SK-N-SH (cell line): Measurements from ENCODE around the gene RPRM. TPM values are rescaled to one million over a fixed set of nuclear protein-coding genes. Genes with fewer than 3 reads are reported as not detected.

ENCODE experiments used
- CTCF ChIA-PET: fragments of 300-600, 350-600 bp; formaldehyde crosslinking; extraction: SDS; loops from one replicate; lab custom pipeline; 2021; lab: Yijun Ruan, JAX
- POLR2A ChIA-PET: fragments of 350-600 bp; sonication (Branson Sonifier 250); formaldehyde crosslinking; extraction: SDS; loops from one replicate; lab custom pipeline; 2020; ENCODE audit warnings: antibody characterized with exemption, inconsistent platforms; lab: Yijun Ruan, JAX
- DNase-seq: peaks from one replicate; pipeline ENCODE4 v3.0.0; 2012
- H2AFZ ChIP-seq: fragments of 200-600 bp; sonication (generic); 2 replicates; pipeline ENCODE4 v1.8.1; 2016; ENCODE audit warnings: antibody characterized with exemption, mild to moderate bottlenecking, low read depth
- H3F3A ChIP-seq: fragments of 200-600 bp; sonication (generic); replicated peaks from 2 replicates; pipeline ENCODE3; 2016; ENCODE audit warnings: antibody characterized with exemption, mild to moderate bottlenecking; ENCODE audit not compliant: insufficient read depth
- H3K27ac ChIP-seq, 2 experiments: fragments of 200-500 bp in 1 of 2; fragments of 200-600 bp in 1 of 2; sonication (Bioruptor generic) in 1 of 2; sonication (generic), shearing (Covaris generic) in 1 of 2; 2 replicates each; pipeline versions ENCODE4 v1.5.1 to v1.6.1; 2014 to 2016; ENCODE audit warnings: low read depth in 2 of 2, inconsistent platforms in 1 of 2, low read length in 1 of 2, mild to moderate bottlenecking in 1 of 2, mixed read lengths in 1 of 2
- H3K27me3 ChIP-seq: fragments of 200-600 bp; sonication (generic), shearing (Covaris generic); 2 replicates; pipeline ENCODE4 v1.6.1; 2016; ENCODE audit warnings: mixed run types; ENCODE audit not compliant: insufficient read depth
- H3K36me3 ChIP-seq, 2 experiments: fragments of 200-500 bp in 1 of 2; fragments of 200-600 bp in 1 of 2; sonication (Bioruptor generic) in 1 of 2; sonication (generic) in 1 of 2; replicated peaks in 1 of 2; 2 replicates each; pipeline versions ENCODE3 to v1.5.1; 2014 to 2016; ENCODE audit warnings: low read length in 1 of 2, mild to moderate bottlenecking in 1 of 2; ENCODE audit not compliant: insufficient read depth in 2 of 2, control insufficient read depth in 1 of 2
- H3K4me1 ChIP-seq, 2 experiments: fragments of 200-500 bp in 1 of 2; fragments of 200-600 bp in 1 of 2; sonication (Bioruptor generic) in 1 of 2; sonication (generic), shearing (Covaris generic) in 1 of 2; 2 replicates each; pipeline versions ENCODE4 v1.5.1 to v1.6.1; 2014 to 2016; ENCODE audit warnings: low read depth in 1 of 2, low read length in 1 of 2, mixed run types in 1 of 2; ENCODE audit not compliant: insufficient read depth in 2 of 2, control insufficient read depth in 1 of 2
- H3K4me2 ChIP-seq: fragments of 200-600 bp; sonication (generic), shearing (Covaris generic); 2 replicates; pipeline ENCODE4 v1.6.1; 2017; ENCODE audit warnings: mixed run types
- H3K4me3 ChIP-seq, 2 experiments: fragments of 200-500 bp in 1 of 2; fragments of 200-600 bp in 1 of 2; sonication (Bioruptor generic) in 1 of 2; sonication (generic), shearing (Covaris generic) in 1 of 2; 2 replicates each; pipeline versions ENCODE4 v1.5.1 to v1.8.1; 2014 to 2016; ENCODE audit warnings: low read depth in 2 of 2, inconsistent platforms in 1 of 2, low read length in 1 of 2, mild to moderate bottlenecking in 1 of 2, mixed read lengths in 1 of 2, moderate library complexity in 1 of 2
- H3K79me2 ChIP-seq: fragments of 200-600 bp; sonication (generic); 2 replicates; pipeline ENCODE4 v1.8.1; 2017; ENCODE audit warnings: mild to moderate bottlenecking; ENCODE audit not compliant: insufficient read depth
- H3K9ac ChIP-seq: fragments of 200-600 bp; sonication (generic); 2 replicates; pipeline ENCODE4 v1.6.1; 2017; ENCODE audit warnings: mixed run types
- H3K9me2 ChIP-seq: fragments of 200-600 bp; sonication (generic); 2 replicates; pipeline ENCODE4 v1.6.1; 2017; ENCODE audit warnings: mixed run types
- H3K9me3 ChIP-seq: fragments of 200-600 bp; sonication (generic); 2 replicates; pipeline ENCODE4 v1.6.1; 2017; ENCODE audit warnings: mixed run types, mild to moderate bottlenecking, moderate library complexity
- H4K20me1 ChIP-seq: fragments of 200-600 bp; sonication (generic); 2 replicates; pipeline ENCODE4 v1.6.1; 2017; ENCODE audit warnings: mild to moderate bottlenecking, mixed run types; ENCODE audit not compliant: insufficient read depth
- CHD2 ChIP-seq: fragments of 150-350 bp; IDR thresholded peaks from 2 replicates; pipeline ENCODE4 v1.6.1; 2018; ENCODE audit warnings: low read length; ENCODE audit not compliant: partially characterized antibody
- EZH2phosphoT487 ChIP-seq: fragments of 200-600 bp; sonication (generic); IDR thresholded peaks from 2 replicates; pipeline ENCODE4 v1.6.1; 2017; ENCODE audit warnings: low read depth, mixed run types, mild to moderate bottlenecking, antibody characterized with exemption, moderate library complexity, borderline replicate concordance
- FOXM1 ChIP-seq: IDR thresholded peaks from 2 replicates; pipeline ENCODE4 v1.4.0; 2012; ENCODE audit warnings: low read depth, mild to moderate bottlenecking
- MEF2A ChIP-seq: IDR thresholded peaks from 2 replicates; pipeline ENCODE4 v1.4.0; 2012; ENCODE audit warnings: low read depth, borderline replicate concordance
- MXI1 ChIP-seq: IDR thresholded peaks from 2 replicates; pipeline ENCODE4 v1.6.1; 2012; ENCODE audit warnings: mild to moderate bottlenecking, low read depth, low read length, improper control_type of control experiment
- NFIC ChIP-seq: IDR thresholded peaks from 2 replicates; pipeline ENCODE4 v1.4.0; 2012; ENCODE audit warnings: borderline replicate concordance
- RAD21 ChIP-seq: IDR thresholded peaks from 2 replicates; pipeline ENCODE4 v1.6.1; 2012; ENCODE audit warnings: mild to moderate bottlenecking, low read length
- RXRA ChIP-seq: IDR thresholded peaks from 2 replicates; pipeline ENCODE4 v1.4.0; 2012; ENCODE audit warnings: low read depth, mild to moderate bottlenecking, borderline replicate concordance
- SIN3A ChIP-seq: IDR thresholded peaks from 2 replicates; pipeline ENCODE4 v1.6.1; 2012; ENCODE audit warnings: low read depth, mild to moderate bottlenecking, low read length, moderate library complexity, borderline replicate concordance
- SMC3 ChIP-seq: IDR thresholded peaks from 2 replicates; pipeline ENCODE4 v1.6.1; 2012; ENCODE audit warnings: low read depth, low read length, improper control_type of control experiment
- TAF1 ChIP-seq: IDR thresholded peaks from 2 replicates; pipeline ENCODE4 v1.6.1; 2012; ENCODE audit warnings: low read depth, mild to moderate bottlenecking, low read length, moderate library complexity, borderline replicate concordance
- WGBS: methylation state at CpG from one replicate; pipeline ENCODE4 v1.1.6; 2017; ENCODE audit warnings: low lambda C conversion rate; 5-methylcytosine and 5-hydroxymethylcytosine counted together
- polyA plus RNA-seq, 3 experiments: library from polyadenylated mRNA; depleted of rRNA; stranded (reverse); fragments of >200 nt; gene quantifications; 2 replicates each; pipeline ENCODE4 v1.2.3, GENCODE V29; 2012
- TF ChIP-seq, protein P1 (sequence below): IDR thresholded peaks from 2 replicates; pipeline ENCODE4 v1.4.0; 2012; ENCODE audit warnings: low read depth, borderline replicate concordance
- TF ChIP-seq, protein P2 (sequence below): IDR thresholded peaks from 2 replicates; pipeline ENCODE4; 2012
- TF ChIP-seq, protein P3 (sequence below): IDR thresholded peaks from 2 replicates; pipeline ENCODE4 v1.4.0; 2012; ENCODE audit warnings: low read depth, borderline replicate concordance
- TF ChIP-seq, protein P4 (sequence below): IDR thresholded peaks from 2 replicates; pipeline ENCODE4 v1.6.1; 2012; ENCODE audit warnings: mild to moderate bottlenecking, low read depth, low read length, moderate library complexity

Gene RPRM
- polyA plus RNA-seq, 1 of the 3 experiments (the other 2 are of a cell fraction): 0.03 TPM

DNA sequence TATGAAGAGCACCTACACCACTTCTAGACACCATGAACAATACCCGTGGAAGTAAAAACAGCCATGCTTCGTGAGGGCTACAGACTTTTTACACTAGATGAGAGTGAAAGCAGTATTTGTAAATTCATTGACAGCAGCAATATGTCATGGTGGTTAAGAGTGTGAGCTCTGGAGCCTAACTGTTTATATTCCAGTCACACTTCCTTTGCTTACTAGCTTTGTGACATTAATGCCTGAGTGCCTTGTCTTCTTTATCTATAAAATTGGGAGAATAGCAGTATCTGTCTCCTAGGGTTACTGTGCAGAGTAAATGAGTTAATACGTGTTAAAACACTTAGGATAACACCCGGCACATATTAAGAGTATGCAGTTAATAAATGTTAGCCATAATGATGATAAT lies 33.8 kb upstream of the RPRM start:
- CTCF ChIA-PET: no interaction called here
- Histone ChIP-seq H3F3A (no peaks in the 10 kb centered on the region), H3K36me3 (no peaks in the 10 kb centered on the region), H3K9ac (no peak overlapping the region), H4K20me1 (no peaks in the 10 kb centered on the region), H3K27ac (no peak overlapping the region), H3K9me3 (no peaks in the 10 kb centered on the region), H3K27me3 (no peaks in the 10 kb centered on the region), H3K4me2 (no peak overlapping the region), H3K4me1 (no peaks in the 10 kb centered on the region; a peak in 1 of 4 replicates), H2AFZ (no peak overlapping the region), H3K4me3 (no peak overlapping the region), H3K79me2 (no peaks in the 10 kb centered on the region), H3K9me2 (no peaks in the 10 kb centered on the region)
- WGBS: 9% methylated on average over 4 of the region's 4 CpGs
- TF ChIP-seq MXI1 (no peak), SMC3 (no peak), SIN3A (no peak), RXRA (no peak), EZH2phosphoT487 (no peak), CHD2 (no peak), NFIC (no peak)
- TF ChIP-seq, protein P1, sequence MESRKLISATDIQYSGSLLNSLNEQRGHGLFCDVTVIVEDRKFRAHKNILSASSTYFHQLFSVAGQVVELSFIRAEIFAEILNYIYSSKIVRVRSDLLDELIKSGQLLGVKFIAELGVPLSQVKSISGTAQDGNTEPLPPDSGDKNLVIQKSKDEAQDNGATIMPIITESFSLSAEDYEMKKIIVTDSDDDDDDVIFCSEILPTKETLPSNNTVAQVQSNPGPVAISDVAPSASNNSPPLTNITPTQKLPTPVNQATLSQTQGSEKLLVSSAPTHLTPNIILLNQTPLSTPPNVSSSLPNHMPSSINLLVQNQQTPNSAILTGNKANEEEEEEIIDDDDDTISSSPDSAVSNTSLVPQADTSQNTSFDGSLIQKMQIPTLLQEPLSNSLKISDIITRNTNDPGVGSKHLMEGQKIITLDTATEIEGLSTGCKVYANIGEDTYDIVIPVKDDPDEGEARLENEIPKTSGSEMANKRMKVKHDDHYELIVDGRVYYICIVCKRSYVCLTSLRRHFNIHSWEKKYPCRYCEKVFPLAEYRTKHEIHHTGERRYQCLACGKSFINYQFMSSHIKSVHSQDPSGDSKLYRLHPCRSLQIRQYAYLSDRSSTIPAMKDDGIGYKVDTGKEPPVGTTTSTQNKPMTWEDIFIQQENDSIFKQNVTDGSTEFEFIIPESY: no peak
- TF ChIP-seq, protein P2, sequence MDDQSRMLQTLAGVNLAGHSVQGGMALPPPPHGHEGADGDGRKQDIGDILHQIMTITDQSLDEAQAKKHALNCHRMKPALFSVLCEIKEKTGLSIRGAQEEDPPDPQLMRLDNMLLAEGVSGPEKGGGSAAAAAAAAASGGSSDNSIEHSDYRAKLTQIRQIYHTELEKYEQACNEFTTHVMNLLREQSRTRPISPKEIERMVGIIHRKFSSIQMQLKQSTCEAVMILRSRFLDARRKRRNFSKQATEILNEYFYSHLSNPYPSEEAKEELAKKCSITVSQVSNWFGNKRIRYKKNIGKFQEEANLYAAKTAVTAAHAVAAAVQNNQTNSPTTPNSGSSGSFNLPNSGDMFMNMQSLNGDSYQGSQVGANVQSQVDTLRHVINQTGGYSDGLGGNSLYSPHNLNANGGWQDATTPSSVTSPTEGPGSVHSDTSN: no peak
- TF ChIP-seq, protein P3, sequence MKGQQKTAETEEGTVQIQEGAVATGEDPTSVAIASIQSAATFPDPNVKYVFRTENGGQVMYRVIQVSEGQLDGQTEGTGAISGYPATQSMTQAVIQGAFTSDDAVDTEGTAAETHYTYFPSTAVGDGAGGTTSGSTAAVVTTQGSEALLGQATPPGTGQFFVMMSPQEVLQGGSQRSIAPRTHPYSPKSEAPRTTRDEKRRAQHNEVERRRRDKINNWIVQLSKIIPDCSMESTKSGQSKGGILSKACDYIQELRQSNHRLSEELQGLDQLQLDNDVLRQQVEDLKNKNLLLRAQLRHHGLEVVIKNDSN: no peak
- POLR2A ChIA-PET: no interaction called here
- DNase-seq: no peak

DNA sequence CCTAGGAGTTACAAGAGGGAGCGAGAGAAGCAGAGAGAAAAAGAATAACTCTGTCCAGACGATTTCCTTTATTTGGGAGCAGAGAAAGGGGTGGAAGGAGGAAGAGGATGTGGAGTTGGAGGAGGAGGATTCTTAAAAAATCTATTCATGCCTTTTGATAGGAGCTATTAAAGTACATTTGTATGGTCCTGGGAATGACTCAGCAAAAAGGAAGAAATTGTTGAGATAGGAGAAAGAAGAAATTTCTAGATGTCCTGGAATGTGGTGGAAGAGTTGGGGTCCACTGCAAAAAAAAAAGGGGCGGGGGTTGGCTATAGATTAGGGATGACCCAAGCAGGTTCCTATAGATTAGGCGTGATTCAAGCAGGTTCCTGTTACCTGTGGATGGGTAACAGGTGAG lies 32.4 kb upstream of the RPRM start:
- CTCF ChIA-PET: no interaction called here
- TF ChIP-seq MEF2A: no peak
- no peak for TF ChIP-seq NFIC
- TF ChIP-seq RAD21: no peak
- no peak for TF ChIP-seq EZH2phosphoT487
- TF ChIP-seq, protein P2: no peak
- no peak for TF ChIP-seq SIN3A
- TF ChIP-seq, protein P1: no peak
- TF ChIP-seq, protein P4, sequence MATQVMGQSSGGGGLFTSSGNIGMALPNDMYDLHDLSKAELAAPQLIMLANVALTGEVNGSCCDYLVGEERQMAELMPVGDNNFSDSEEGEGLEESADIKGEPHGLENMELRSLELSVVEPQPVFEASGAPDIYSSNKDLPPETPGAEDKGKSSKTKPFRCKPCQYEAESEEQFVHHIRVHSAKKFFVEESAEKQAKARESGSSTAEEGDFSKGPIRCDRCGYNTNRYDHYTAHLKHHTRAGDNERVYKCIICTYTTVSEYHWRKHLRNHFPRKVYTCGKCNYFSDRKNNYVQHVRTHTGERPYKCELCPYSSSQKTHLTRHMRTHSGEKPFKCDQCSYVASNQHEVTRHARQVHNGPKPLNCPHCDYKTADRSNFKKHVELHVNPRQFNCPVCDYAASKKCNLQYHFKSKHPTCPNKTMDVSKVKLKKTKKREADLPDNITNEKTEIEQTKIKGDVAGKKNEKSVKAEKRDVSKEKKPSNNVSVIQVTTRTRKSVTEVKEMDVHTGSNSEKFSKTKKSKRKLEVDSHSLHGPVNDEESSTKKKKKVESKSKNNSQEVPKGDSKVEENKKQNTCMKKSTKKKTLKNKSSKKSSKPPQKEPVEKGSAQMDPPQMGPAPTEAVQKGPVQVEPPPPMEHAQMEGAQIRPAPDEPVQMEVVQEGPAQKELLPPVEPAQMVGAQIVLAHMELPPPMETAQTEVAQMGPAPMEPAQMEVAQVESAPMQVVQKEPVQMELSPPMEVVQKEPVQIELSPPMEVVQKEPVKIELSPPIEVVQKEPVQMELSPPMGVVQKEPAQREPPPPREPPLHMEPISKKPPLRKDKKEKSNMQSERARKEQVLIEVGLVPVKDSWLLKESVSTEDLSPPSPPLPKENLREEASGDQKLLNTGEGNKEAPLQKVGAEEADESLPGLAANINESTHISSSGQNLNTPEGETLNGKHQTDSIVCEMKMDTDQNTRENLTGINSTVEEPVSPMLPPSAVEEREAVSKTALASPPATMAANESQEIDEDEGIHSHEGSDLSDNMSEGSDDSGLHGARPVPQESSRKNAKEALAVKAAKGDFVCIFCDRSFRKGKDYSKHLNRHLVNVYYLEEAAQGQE: no peak
- no peak for TF ChIP-seq FOXM1
- TF ChIP-seq TAF1: no peak

More for the DNA sequence above, 32.4 kb upstream of the RPRM start:
- Histone ChIP-seq H3K36me3 (no peaks in the 10 kb centered on the region), H3K79me2 (no peaks in the 10 kb centered on the region), H3K27ac (no peak overlapping the region), H3K4me1 (no peaks in the 10 kb centered on the region; a peak in 1 of 4 replicates), H3K9me3 (no peaks in the 10 kb centered on the region), H2AFZ (no peak overlapping the region), H3K4me2 (no peak overlapping the region), H3K4me3 (no peak overlapping the region), H3K9me2 (no peaks in the 10 kb centered on the region), H3F3A (no peaks in the 10 kb centered on the region), H3K27me3 (no peaks in the 10 kb centered on the region), H4K20me1 (no peaks in the 10 kb centered on the region), H3K9ac (no peak overlapping the region)
- 16% methylated on average over 4 of the region's 4 CpGs for WGBS
- no peak for DNase-seq
- POLR2A ChIA-PET: no interaction called here
